Measurements from ENCODE around the gene PEAK1. TPM values are rescaled to one million over a fixed set of nuclear protein-coding genes. Genes with fewer than 3 reads are reported as not detected.

The PEAK1 gene
- total RNA-seq, 2 experiments from 2014 or later = 9.2 to 11.0 TPM

GRCh38 chr15:77285057-77285997 is 134.6 kb downstream of the PEAK1 start:
- no peaks in the 10 kb centered on the region for H3K36me3 ChIP-seq (ENCODE audit: insufficient read depth, low read length)
- H3K9me3 ChIP-seq (ENCODE audit: control insufficient read depth in 1 of 2, insufficient read depth in 1 of 2, low read length in 2 of 2) = no peaks in the 10 kb centered on the region
- H3K27ac Mint-ChIP-seq = no peak overlapping the region
- H3K27me3 Mint-ChIP-seq = no peaks in the 10 kb centered on the region
- H3K27me3 ChIP-seq (ENCODE audit: control insufficient read depth in 1 of 2, insufficient read depth in 2 of 2, low read length in 2 of 2) = no peaks in the 10 kb centered on the region
- no peaks in the 10 kb centered on the region for H3K9me3 Mint-ChIP-seq
- POLR2A ChIA-PET = no interaction called here
- no peak for TF ChIP-seq CTCF (IDR thresholded peaks at IDR 0.05)
- no peaks in the 10 kb centered on the region for H3K4me1 Mint-ChIP-seq (ENCODE audit: low read depth)
- H3K4me3 ChIP-seq (ENCODE audit: low read length) = no peak overlapping the region
- no peak for DNase-seq
- no peaks in the 10 kb centered on the region for H3K36me3 Mint-ChIP-seq (ENCODE audit: low read depth)
- no peak overlapping the region for H3K27ac ChIP-seq (ENCODE audit: low read depth in 1 of 2, low read length in 2 of 2)
- intact Hi-C loops (cut with DNase I, micrococcal nuclease) = no loop called here
- no peak overlapping the region for H3K4me3 Mint-ChIP-seq
- no peak for ATAC-seq (ENCODE audit: poor library complexity)
- CTCF ChIA-PET = no interaction called here
- H3K4me1 ChIP-seq (ENCODE audit: insufficient read depth, low read length) = no peaks in the 10 kb centered on the region

GRCh38 chr15:77282333-77282732 is 137.6 kb downstream of the PEAK1 start:
- no peak overlapping the region for H3K4me3 ChIP-seq (ENCODE audit: low read length)
- Mint-ChIP-seq H3K27me3 (no peaks in the 10 kb centered on the region), H3K9me3 (no peaks in the 10 kb centered on the region), H3K4me3 (no peak overlapping the region), H3K36me3 (ENCODE audit: low read depth) (no peaks in the 10 kb centered on the region), H3K27ac (no peak overlapping the region), H3K4me1 (ENCODE audit: low read depth) (no peaks in the 10 kb centered on the region)
- POLR2A ChIA-PET = interaction anchor here (0.6 kb wide), 1 partner anchor 56 kb away, joined by 3 read pairs; no protein-coding TSS in a partner anchor
- no peak for DNase-seq
- H3K27me3 ChIP-seq (ENCODE audit: control insufficient read depth in 1 of 2, insufficient read depth in 2 of 2, low read length in 2 of 2) = no peaks in the 10 kb centered on the region
- intact Hi-C loops (cut with DNase I, micrococcal nuclease) = no loop called here
- no peak for TF ChIP-seq CTCF (IDR thresholded peaks at IDR 0.05)
- CTCF ChIA-PET = no interaction called here
- no peaks in the 10 kb centered on the region for H3K4me1 ChIP-seq (ENCODE audit: insufficient read depth, low read length)
- no peak for ATAC-seq (ENCODE audit: poor library complexity)
- H3K27ac ChIP-seq (ENCODE audit: low read depth in 1 of 2, low read length in 2 of 2) = no peak overlapping the region
- no peaks in the 10 kb centered on the region for H3K36me3 ChIP-seq (ENCODE audit: insufficient read depth, low read length)
- no peaks in the 10 kb centered on the region for H3K9me3 ChIP-seq (ENCODE audit: control insufficient read depth in 1 of 2, insufficient read depth in 1 of 2, low read length in 2 of 2)

- Mint-ChIP-seq H3K9me3 (no peaks in the 10 kb centered on the region), H3K4me1 (ENCODE audit: low read depth) (no peaks in the 10 kb centered on the region), H3K4me3 (no peak overlapping the region), H3K27ac (no peak overlapping the region), H3K36me3 (ENCODE audit: low read depth) (peaks cover 10% of the 10 kb centered on the region), H3K27me3 (no peaks in the 10 kb centered on the region)
- POLR2A ChIA-PET = no interaction called here
- ATAC-seq (ENCODE audit: poor library complexity) (no peak), DNase-seq (no peak)
- Histone ChIP-seq H3K4me1 (ENCODE audit: insufficient read depth, low read length) (no peaks in the 10 kb centered on the region), H3K27ac (ENCODE audit: low read depth in 1 of 2, low read length in 2 of 2) (no peak overlapping the region), H3K27me3 (ENCODE audit: control insufficient read depth in 1 of 2, insufficient read depth in 2 of 2, low read length in 2 of 2) (no peaks in the 10 kb centered on the region), H3K9me3 (ENCODE audit: control insufficient read depth in 1 of 2, insufficient read depth in 1 of 2, low read length in 2 of 2) (no peaks in the 10 kb centered on the region), H3K36me3 (ENCODE audit: insufficient read depth, low read length) (no peaks in the 10 kb centered on the region), H3K4me3 (ENCODE audit: low read length) (no peak overlapping the region)
- intact Hi-C loops (cut with DNase I, micrococcal nuclease) = no loop called here
- CTCF ChIA-PET = no interaction called here
- TF ChIP-seq CTCF (IDR thresholded peaks at IDR 0.05) = no peak
Measured at GRCh38 chr15:77276943-77277342, 143.0 kb downstream of the PEAK1 start.

Measured in CD4-positive, alpha-beta T cell (primary cell).